ENCODE results near the gene STARD3NL. TPM values are rescaled to one million over a fixed set of nuclear protein-coding genes. Genes with fewer than 3 reads are reported as not detected.

Gene STARD3NL
- total and polyA plus RNA-seq, 2 donors from 2014 or later = 41.0 to 47.9 TPM

- Histone ChIP-seq H3K27me3 (ENCODE audit: control insufficient read depth, insufficient read depth, low read length) (no peaks in the 10 kb centered on the region), H3K4me1 (ENCODE audit: control insufficient read depth in 2 of 3, insufficient read depth in 2 of 3, low read depth in 1 of 3, low read length in 3 of 3) (peaks cover 0 to 18% (median 11%) of the 10 kb centered on the region in 3 donors), H3K9me3 (ENCODE audit: control insufficient read depth in 2 of 3, insufficient read depth in 1 of 3, low read length in 3 of 3) (no peaks in the 10 kb centered on the region), H3K27ac (ENCODE audit: low read depth in 2 of 2, low read length in 2 of 2) (peak overlapping the region; percentile 44 to 88), H3K36me3 (ENCODE audit: control insufficient read depth in 2 of 3, insufficient read depth in 3 of 3, low read length in 3 of 3) (peaks cover 6 to 19% (median 8%) of the 10 kb centered on the region in 3 donors), H3K9ac (ENCODE audit: low read length in 3 of 3) (no peak overlapping the region), H3K4me3 (ENCODE audit: low read length in 3 of 3) (peak overlapping the region in 1 of 3 donors; percentile 7)
- DNase-seq = peak; percentile 85 to 95 (median 88)
- peak; percentile 85 for TF ChIP-seq CTCF (IDR thresholded peaks at IDR 0.05; ENCODE audit: borderline replicate concordance, extremely low read depth, insufficient read depth)
- peak; percentile 27 for FAIRE-seq
- intact Hi-C loops (cut with DNase I) = no loop called here
These were observed 38.0 kb downstream of the STARD3NL start for GRCh38 chr7:38215735-38216670.

- no peak for FAIRE-seq
- Histone ChIP-seq H3K27ac (ENCODE audit: low read depth in 2 of 2, low read length in 2 of 2) (no peak overlapping the region), H3K36me3 (ENCODE audit: control insufficient read depth in 2 of 3, insufficient read depth in 3 of 3, low read length in 3 of 3) (peaks cover 8 to 24% (median 8%) of the 10 kb centered on the region in 3 donors), H3K4me1 (ENCODE audit: control insufficient read depth in 2 of 3, insufficient read depth in 2 of 3, low read depth in 1 of 3, low read length in 3 of 3) (peaks cover 0 to 18% (median 11%) of the 10 kb centered on the region in 3 donors), H3K9me3 (ENCODE audit: control insufficient read depth in 2 of 3, insufficient read depth in 1 of 3, low read length in 3 of 3) (no peaks in the 10 kb centered on the region), H3K9ac (ENCODE audit: low read length in 3 of 3) (no peak overlapping the region), H3K27me3 (ENCODE audit: control insufficient read depth, insufficient read depth, low read length) (no peaks in the 10 kb centered on the region), H3K4me3 (ENCODE audit: low read length in 3 of 3) (no peak overlapping the region)
- DNase-seq = no peak
- TF ChIP-seq CTCF (IDR thresholded peaks at IDR 0.05; ENCODE audit: borderline replicate concordance, extremely low read depth, insufficient read depth) = no peak
- intact Hi-C loops (cut with DNase I) = no loop called here
These were observed 39.6 kb downstream of the STARD3NL start for GRCh38 chr7:38217672-38218071.

GRCh38 chr7:38220452-38220851, 42.4 kb downstream of the STARD3NL start:
- peaks cover 0 to 8% (median 7%) of the 10 kb centered on the region in 3 donors for H3K4me1 ChIP-seq (ENCODE audit: control insufficient read depth in 2 of 3, insufficient read depth in 2 of 3, low read depth in 1 of 3, low read length in 3 of 3)
- H3K9me3 ChIP-seq (ENCODE audit: control insufficient read depth in 2 of 3, insufficient read depth in 1 of 3, low read length in 3 of 3) = no peaks in the 10 kb centered on the region
- FAIRE-seq (no peak), DNase-seq (no peak)
- no peak overlapping the region for H3K4me3 ChIP-seq (ENCODE audit: low read length in 3 of 3)
- intact Hi-C loops (cut with DNase I) = loop anchor here (10.0 kb wide), 1 partner anchor 116 kb away; no protein-coding TSS in a partner anchor
- TF ChIP-seq CTCF (IDR thresholded peaks at IDR 0.05; ENCODE audit: borderline replicate concordance, extremely low read depth, insufficient read depth) = no peak
- no peak overlapping the region for H3K9ac ChIP-seq (ENCODE audit: low read length in 3 of 3)
- no peaks in the 10 kb centered on the region for H3K27me3 ChIP-seq (ENCODE audit: control insufficient read depth, insufficient read depth, low read length)
- H3K27ac ChIP-seq (ENCODE audit: low read depth in 2 of 2, low read length in 2 of 2) = no peak overlapping the region
- H3K36me3 ChIP-seq (ENCODE audit: control insufficient read depth in 2 of 3, insufficient read depth in 3 of 3, low read length in 3 of 3) = peaks cover 10 to 32% (median 11%) of the 10 kb centered on the region in 3 donors
